SK-N-SH treated with all-trans-retinoic acid at 6 μM for 48 hours (cell line): ENCODE data around the gene TNFRSF13B.
"Not testable (repeated sequence)": the region's sequence is repeated elsewhere in the genome, so short reads cannot be mapped to it uniquely, and the experiment has no call there.

Experiments
- ESRRG ChIP-seq: fragments of 250-450 bp; sonication (Bioruptor Pico); IDR thresholded peaks from 2 replicates; pipeline ENCODE4 v1.6.1; 2021; ENCODE audit warnings: mild to moderate bottlenecking
- RARB ChIP-seq: fragments of 250-450 bp; sonication (Bioruptor Pico); IDR thresholded peaks from 2 replicates; pipeline ENCODE4 v1.8.0; 2021; ENCODE audit warnings: mild to moderate bottlenecking, moderate library complexity
- TOX ChIP-seq: fragments of 250-450 bp; sonication (Bioruptor Pico); IDR thresholded peaks from 2 replicates; pipeline ENCODE4 v1.8.0; 2021; ENCODE audit warnings: mild to moderate bottlenecking, moderate library complexity, borderline replicate concordance
- ZFP3 ChIP-seq: fragments of 250-450 bp; sonication (Bioruptor Pico); IDR thresholded peaks from 2 replicates; pipeline ENCODE4 v1.5.0; 2020; ENCODE audit warnings: mild to moderate bottlenecking, moderate library complexity

GRCh38 chr17:17002731-17003715, 31.1 kb upstream of the TNFRSF13B start:
- TF ChIP-seq TOX (CRISPR knock-in tag); ZFP3 (CRISPR knock-in tag); RARB (CRISPR knock-in tag); ESRRG: not testable (repeated sequence)
